Smooth muscle cell of bladder (primary cell): ENCODE measurements around the gene SPANXN3. TPM values are rescaled to one million over a fixed set of nuclear protein-coding genes. Genes with fewer than 3 reads are reported as not detected.

Experiments used
- total RNA-seq: library from RNA; depleted of rRNA; stranded (reverse); fragments of >200 nt; gene quantifications from 2 replicates; pipeline ENCODE4 v1.2.3, GENCODE V29; 2014

Gene SPANXN3, protein sequence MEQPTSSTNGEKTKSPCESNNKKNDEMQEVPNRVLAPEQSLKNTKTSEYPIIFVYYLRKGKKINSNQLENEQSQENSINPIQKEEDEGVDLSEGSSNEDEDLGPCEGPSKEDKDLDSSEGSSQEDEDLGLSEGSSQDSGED
- total RNA-seq = not detected in 2 replicates

DNA sequence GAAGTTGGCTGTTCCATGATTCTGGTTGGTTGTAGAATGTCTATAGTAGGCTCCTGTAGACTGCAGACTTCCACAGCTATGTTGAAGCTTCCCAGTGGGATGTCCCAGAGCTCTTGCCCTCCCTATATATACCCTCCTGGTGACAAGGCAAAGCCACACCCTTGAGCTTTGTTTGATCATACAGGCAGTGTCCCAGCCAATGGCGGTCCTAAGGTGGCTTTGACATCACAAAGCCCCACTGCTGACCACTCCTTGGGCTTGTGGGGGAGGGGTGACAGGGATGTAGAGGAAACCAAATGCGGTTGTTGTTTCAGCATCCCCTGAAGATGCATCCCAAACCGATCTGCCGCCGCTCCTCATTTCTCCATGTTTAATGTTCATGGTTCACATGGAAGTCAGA, at the start of gene SPANXN3:
TSS of gene SPANXN3 (minus strand) at position 101 of the 400 bp plus-strand sequence. CDS start at position 17, 84 bp downstream.

Other genes with a start within 250 kb of the SPANXN3 start
- gene SLITRK4, start 118.6 kb upstream of the SPANXN3 start, total RNA-seq = under 0.01 and 0.46 TPM in 2 replicates
- gene SPANXN2, start 203.3 kb upstream of the SPANXN3 start, total RNA-seq = not detected in 2 replicates